Measurements from ENCODE around the gene C1orf174.

DNA sequence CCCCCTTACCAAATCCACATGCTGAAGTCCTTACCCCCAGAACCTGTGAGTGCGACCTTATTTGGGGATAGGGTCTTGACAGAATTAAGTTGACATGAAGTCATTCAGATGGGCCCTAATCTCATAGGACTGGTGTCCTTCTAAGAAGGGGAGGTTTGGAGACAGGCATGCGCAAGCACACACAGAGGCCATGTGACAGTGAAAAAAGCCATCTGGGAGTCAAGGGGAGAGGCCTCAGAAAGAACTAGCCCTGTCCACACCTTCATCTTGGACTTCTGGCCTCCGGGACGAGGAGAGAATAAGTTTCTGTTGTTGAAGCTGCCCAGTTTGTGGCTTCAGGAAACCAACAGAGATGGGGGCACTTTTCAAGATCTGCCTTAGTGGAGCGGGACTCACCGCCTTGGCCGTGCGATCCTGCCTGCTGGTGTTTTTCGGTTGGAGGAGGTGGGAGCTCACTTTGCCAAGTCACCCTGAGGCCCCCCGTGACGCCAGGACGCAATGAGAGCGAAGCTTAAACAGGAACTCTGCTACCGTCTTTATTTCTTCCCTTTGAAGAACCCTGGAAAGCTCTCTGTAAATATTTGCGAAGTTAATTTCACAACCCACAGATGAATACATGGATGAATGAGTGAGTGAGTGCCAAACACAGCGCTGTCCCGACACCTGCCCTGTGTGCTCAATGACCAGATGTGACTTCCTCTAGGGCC is 42.5 kb upstream of the C1orf174 start:
- TF ChIP-seq, protein P1, sequence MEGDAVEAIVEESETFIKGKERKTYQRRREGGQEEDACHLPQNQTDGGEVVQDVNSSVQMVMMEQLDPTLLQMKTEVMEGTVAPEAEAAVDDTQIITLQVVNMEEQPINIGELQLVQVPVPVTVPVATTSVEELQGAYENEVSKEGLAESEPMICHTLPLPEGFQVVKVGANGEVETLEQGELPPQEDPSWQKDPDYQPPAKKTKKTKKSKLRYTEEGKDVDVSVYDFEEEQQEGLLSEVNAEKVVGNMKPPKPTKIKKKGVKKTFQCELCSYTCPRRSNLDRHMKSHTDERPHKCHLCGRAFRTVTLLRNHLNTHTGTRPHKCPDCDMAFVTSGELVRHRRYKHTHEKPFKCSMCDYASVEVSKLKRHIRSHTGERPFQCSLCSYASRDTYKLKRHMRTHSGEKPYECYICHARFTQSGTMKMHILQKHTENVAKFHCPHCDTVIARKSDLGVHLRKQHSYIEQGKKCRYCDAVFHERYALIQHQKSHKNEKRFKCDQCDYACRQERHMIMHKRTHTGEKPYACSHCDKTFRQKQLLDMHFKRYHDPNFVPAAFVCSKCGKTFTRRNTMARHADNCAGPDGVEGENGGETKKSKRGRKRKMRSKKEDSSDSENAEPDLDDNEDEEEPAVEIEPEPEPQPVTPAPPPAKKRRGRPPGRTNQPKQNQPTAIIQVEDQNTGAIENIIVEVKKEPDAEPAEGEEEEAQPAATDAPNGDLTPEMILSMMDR (IDR thresholded peaks at IDR 0.05; ENCODE audit: low read length): no peak
- no peak for TF ChIP-seq EZH2 (IDR thresholded peaks at IDR 0.05; ENCODE audit: borderline replicate concordance, low read length)

Measured in OCI-LY1 (cell line).